Measurements from ENCODE around the gene LRCH1. TPM values are rescaled to one million over a fixed set of nuclear protein-coding genes. Genes with fewer than 3 reads are reported as not detected.

Gene LRCH1
- total and polyA plus RNA-seq, 10 of the 15 experiments (the other 5 are each of a cell fraction or from before 2014, with no cell fraction given), result 5.3 to 48.9 (median 14.4) TPM

- TF ChIP-seq, protein P1, sequence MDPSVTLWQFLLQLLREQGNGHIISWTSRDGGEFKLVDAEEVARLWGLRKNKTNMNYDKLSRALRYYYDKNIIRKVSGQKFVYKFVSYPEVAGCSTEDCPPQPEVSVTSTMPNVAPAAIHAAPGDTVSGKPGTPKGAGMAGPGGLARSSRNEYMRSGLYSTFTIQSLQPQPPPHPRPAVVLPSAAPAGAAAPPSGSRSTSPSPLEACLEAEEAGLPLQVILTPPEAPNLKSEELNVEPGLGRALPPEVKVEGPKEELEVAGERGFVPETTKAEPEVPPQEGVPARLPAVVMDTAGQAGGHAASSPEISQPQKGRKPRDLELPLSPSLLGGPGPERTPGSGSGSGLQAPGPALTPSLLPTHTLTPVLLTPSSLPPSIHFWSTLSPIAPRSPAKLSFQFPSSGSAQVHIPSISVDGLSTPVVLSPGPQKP (IDR thresholded peaks at IDR 0.05; ENCODE audit: low read depth, low read length), result no peak
- TF ChIP-seq POU2F2 (IDR thresholded peaks at IDR 0.05; ENCODE audit: borderline replicate concordance, low read depth, low read length) (no peak), MEF2A (IDR thresholded peaks at IDR 0.05; ENCODE audit: insufficient read depth, low read depth, low read length) (no peak)
Measured at GRCh38 chr13:46759846-46760245, 206.9 kb downstream of the LRCH1 start (continued).

GRCh38 chr13:46761174-46761573, 208.2 kb downstream of the LRCH1 start:
- no peaks in the 10 kb centered on the region for H3K4me1 ChIP-seq (ENCODE audit: control insufficient read depth, insufficient read depth, low read length)
- H2AFZ ChIP-seq (ENCODE audit: control insufficient read depth, low read depth, low read length), result no peak overlapping the region
- DNase-seq (ENCODE audit: low read depth, low spot score) (no peak), ATAC-seq (no peak), FAIRE-seq (no peak)
- H3K27ac ChIP-seq (ENCODE audit: control insufficient read depth, insufficient read depth), result no peak overlapping the region
- ChIA-PET SMC1A (ENCODE audit: uncharacterized antibody, unreplicated experiment) (no interaction called here), CTCF (no interaction called here), POLR2A (no interaction called here), RAD21 (ENCODE audit: unreplicated experiment) (no interaction called here)
- H4K20me1 ChIP-seq (ENCODE audit: control insufficient read depth, insufficient read depth), result no peaks in the 10 kb centered on the region
- intact Hi-C loops (cut with micrococcal nuclease; ENCODE audit: unreplicated experiment) (loop anchor here (5.0 kb wide), 1 partner anchor 1011 kb away; no protein-coding TSS in a partner anchor), in situ Hi-C loops (cut with MboI) (no loop called here)
- no peak overlapping the region for H3K4me3 ChIP-seq
- no peaks in the 10 kb centered on the region for H3K79me2 ChIP-seq (ENCODE audit: control insufficient read depth, insufficient read depth, low read length)
- TF ChIP-seq, protein P2, sequence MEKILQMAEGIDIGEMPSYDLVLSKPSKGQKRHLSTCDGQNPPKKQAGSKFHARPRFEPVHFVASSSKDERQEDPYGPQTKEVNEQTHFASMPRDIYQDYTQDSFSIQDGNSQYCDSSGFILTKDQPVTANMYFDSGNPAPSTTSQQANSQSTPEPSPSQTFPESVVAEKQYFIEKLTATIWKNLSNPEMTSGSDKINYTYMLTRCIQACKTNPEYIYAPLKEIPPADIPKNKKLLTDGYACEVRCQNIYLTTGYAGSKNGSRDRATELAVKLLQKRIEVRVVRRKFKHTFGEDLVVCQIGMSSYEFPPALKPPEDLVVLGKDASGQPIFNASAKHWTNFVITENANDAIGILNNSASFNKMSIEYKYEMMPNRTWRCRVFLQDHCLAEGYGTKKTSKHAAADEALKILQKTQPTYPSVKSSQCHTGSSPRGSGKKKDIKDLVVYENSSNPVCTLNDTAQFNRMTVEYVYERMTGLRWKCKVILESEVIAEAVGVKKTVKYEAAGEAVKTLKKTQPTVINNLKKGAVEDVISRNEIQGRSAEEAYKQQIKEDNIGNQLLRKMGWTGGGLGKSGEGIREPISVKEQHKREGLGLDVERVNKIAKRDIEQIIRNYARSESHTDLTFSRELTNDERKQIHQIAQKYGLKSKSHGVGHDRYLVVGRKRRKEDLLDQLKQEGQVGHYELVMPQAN (conservative IDR thresholded peaks at IDR 0.05), result no peak
- H3K27me3 ChIP-seq (replicated peaks in 1 of 2; ENCODE audit: control insufficient read depth in 2 of 2, insufficient read depth in 2 of 2, low read length in 1 of 2), result no peaks in the 10 kb centered on the region
- BruUV-seq (replicated peaks), result no TSS peak
- no peak overlapping the region for H3K9ac ChIP-seq (ENCODE audit: control insufficient read depth, insufficient read depth, low read length)
- WGBS (ENCODE audit: insufficient coverage, insufficient replicate concordance, low lambda C conversion rate, missing lambda C conversion rate), result 91% methylated on average over 4 of the region's 4 CpGs
- no peaks in the 10 kb centered on the region for H3K36me3 ChIP-seq (ENCODE audit: control insufficient read depth in 2 of 2, insufficient read depth in 2 of 2, low read length in 1 of 2)
- H3K4me2 ChIP-seq (ENCODE audit: control insufficient read depth, insufficient read depth), result no peak overlapping the region
- no peaks in the 10 kb centered on the region for H3K9me3 ChIP-seq (replicated peaks; ENCODE audit: control insufficient read depth, insufficient read depth, low read length)

Data from GM12878 (cell line).